ENCODE data around the gene LY86. TPM values are rescaled to one million over a fixed set of nuclear protein-coding genes. Genes with fewer than 3 reads are reported as not detected.

The LY86 gene
- total RNA-seq, 1 donor: not detected

- TF ChIP-seq CTCF (IDR thresholded peaks at IDR 0.05; ENCODE audit: insufficient read depth, low read length): no peak
- DNase-seq (ENCODE audit: low read depth): no peak
- H3K4me3 ChIP-seq (ENCODE audit: low read depth, low read length): no peak overlapping the region
Measured at GRCh38 chr6:6595025-6595424, 6.5 kb downstream of the LY86 start.

GRCh38 chr6:6595952-6596351 is 7.4 kb downstream of the LY86 start:
- H3K4me3 ChIP-seq (ENCODE audit: low read depth, low read length): no peak overlapping the region
- no peak for DNase-seq (ENCODE audit: low read depth)
- TF ChIP-seq CTCF (IDR thresholded peaks at IDR 0.05; ENCODE audit: insufficient read depth, low read length): no peak

GRCh38 chr6:6596529-6597328 is 8.2 kb downstream of the LY86 start:
- H3K4me3 ChIP-seq (ENCODE audit: low read depth, low read length): no peak overlapping the region
- TF ChIP-seq CTCF (IDR thresholded peaks at IDR 0.05; ENCODE audit: insufficient read depth, low read length): no peak
- no peak for DNase-seq (ENCODE audit: low read depth)

- H3K4me3 ChIP-seq (ENCODE audit: low read depth, low read length): no peak overlapping the region
- TF ChIP-seq CTCF (IDR thresholded peaks at IDR 0.05; ENCODE audit: insufficient read depth, low read length): no peak
- no peak for DNase-seq (ENCODE audit: low read depth)
Measured at GRCh38 chr6:6597682-6598081, 9.2 kb downstream of the LY86 start.

- TF ChIP-seq CTCF (IDR thresholded peaks at IDR 0.05; ENCODE audit: insufficient read depth, low read length): no peak
- DNase-seq (ENCODE audit: low read depth): no peak
- H3K4me3 ChIP-seq (ENCODE audit: low read depth, low read length): no peak overlapping the region
Measured at GRCh38 chr6:6599468-6599873, 11.0 kb downstream of the LY86 start.

- no peak for DNase-seq (ENCODE audit: low read depth)
- no peak for TF ChIP-seq CTCF (IDR thresholded peaks at IDR 0.05; ENCODE audit: insufficient read depth, low read length)
- no peak overlapping the region for H3K4me3 ChIP-seq (ENCODE audit: low read depth, low read length)
Measured at GRCh38 chr6:6600875-6601274, 12.4 kb downstream of the LY86 start.

- no peak for TF ChIP-seq CTCF (IDR thresholded peaks at IDR 0.05; ENCODE audit: insufficient read depth, low read length)
- no peak overlapping the region for H3K4me3 ChIP-seq (ENCODE audit: low read depth, low read length)
- DNase-seq (ENCODE audit: low read depth): no peak
Measured at GRCh38 chr6:6602262-6602661, 13.7 kb downstream of the LY86 start.
